MM.1S (cell line): ENCODE results near the gene NLGN2.

Experiments used
- CTCF ChIP-seq: fragments of 300-600 bp; sonication (generic); IDR thresholded peaks from 2 replicates; pipeline ENCODE4 v1.5.1; 2016; ENCODE audit warnings: antibody characterized with exemption, low read length, mixed read lengths
- EZH2 ChIP-seq: fragments of 300-600 bp; sonication (generic); optimal IDR thresholded peaks from 2 replicates; pipeline ENCODE3; 2017; ENCODE audit warnings: low read depth, mild to moderate bottlenecking, antibody characterized with exemption, low read length, mixed read lengths

- TF ChIP-seq EZH2 (no peak), CTCF (no peak)
Measured at GRCh38 chr17:7380321-7380720, 27.3 kb upstream of the NLGN2 start.
